ENCODE data around the gene STARD8.
"Not testable (repeated sequence)": the region's sequence is repeated elsewhere in the genome, so short reads cannot be mapped to it uniquely, and the experiment has no call there.

Gene STARD8

GRCh38 chrX:68717663-68718442 lies 70.4 kb downstream of the STARD8 start:
- no peak for DNase-seq (ENCODE audit: low spot score)

GRCh38 chrX:68718443-68718820 lies 71.0 kb downstream of the STARD8 start:
- DNase-seq (ENCODE audit: low spot score): no peak

- DNase-seq (ENCODE audit: low spot score): no peak
Measured at GRCh38 chrX:68719181-68719903, 71.9 kb downstream of the STARD8 start.

DNA sequence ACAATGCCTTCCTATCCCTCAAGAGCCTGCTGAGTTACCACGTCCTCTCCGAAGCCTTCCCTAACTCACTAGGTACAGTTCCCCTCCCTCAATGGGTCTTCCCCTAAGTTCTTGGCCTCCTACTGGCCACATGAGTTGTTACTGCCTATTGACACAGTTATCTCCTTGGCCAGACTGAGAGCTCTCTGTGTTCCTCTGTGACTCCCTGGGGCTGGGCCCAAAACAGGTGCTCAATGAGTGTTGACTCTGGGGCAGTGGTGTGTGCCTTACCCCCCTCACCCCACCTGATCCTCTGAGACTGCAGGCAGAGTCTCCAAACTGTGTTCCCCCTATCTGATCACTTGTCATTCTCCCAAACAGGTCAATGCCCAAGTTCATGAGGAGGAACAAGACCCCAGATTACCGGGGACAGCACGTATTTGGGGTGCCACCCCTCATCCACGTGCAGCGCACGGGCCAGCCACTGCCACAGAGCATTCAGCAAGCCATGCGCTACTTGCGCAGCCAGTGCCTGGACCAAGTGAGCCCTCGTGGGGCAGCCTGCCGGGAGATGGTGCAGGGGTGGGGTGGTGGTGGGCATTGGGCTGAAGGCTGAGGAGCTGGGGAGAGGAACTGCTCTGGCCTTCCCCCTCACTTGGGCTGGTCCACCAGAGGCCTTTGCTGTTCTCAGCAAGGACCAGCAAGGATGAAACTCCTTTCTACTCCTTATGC lies 72.6 kb downstream of the STARD8 start:
- DNase-seq (ENCODE audit: low spot score): no peak

- no peak for DNase-seq (ENCODE audit: low spot score)
Measured at GRCh38 chrX:68720851-68721250, 73.4 kb downstream of the STARD8 start.

DNA sequence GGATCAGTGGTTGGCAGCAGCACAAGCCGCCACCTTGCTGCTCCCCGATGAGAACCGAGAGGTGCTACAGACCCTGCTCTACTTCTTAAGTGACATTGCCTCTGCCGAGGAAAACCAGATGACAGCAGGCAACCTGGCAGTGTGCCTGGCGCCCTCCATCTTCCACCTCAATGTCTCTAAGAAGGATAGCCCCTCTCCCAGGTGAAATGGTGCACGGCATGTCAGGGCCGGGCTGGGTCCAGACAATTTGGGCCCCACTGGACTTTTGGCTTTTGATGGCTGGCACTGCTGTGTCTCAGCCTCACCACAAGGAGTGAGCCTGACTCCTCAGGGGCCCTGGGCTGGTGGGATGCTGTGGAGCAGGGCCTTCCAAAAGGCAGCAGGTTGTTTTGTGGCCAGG lies 74.1 kb downstream of the STARD8 start:
- DNase-seq (ENCODE audit: low spot score): no peak

DNA sequence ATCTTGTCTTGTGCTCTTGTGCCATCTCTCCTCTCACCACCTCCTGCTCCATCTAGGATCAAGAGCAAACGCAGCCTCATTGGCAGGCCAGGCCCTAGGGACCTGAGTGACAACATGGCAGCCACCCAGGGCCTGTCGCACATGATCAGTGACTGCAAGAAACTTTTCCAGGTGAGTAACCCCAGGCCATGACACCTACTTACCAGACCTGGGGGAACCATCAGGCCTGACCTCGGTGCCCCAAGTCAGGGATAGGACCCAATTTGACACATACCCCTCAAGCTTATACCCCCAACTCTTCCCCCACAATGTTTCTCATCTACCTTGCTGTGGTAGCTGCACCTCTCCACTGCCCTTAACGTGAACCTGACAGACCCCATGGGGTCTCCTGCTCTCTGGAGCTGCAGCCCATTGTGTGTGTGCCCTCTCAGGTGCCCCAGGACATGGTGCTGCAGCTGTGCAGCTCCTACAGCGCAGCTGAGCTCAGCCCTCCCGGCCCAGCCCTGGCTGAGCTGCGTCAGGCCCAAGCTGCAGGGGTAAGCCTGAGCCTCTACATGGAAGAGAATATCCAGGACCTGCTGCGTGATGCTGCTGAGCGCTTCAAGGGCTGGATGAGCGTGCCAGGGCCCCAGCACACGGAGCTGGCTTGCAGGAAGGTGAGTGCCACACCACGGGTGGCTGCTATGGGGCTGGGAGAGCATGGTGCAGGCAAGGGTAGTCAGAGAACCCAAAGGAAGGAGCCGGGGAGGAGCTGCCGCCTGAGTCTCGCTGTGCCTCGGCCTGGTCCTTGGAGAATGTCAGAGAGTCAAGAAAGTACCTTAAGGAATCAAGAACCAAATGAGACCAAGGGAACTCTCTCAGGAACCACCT lies 74.8 kb downstream of the STARD8 start:
- DNase-seq (ENCODE audit: low spot score): no peak

- DNase-seq (ENCODE audit: low spot score): no peak
Measured at GRCh38 chrX:68723491-68724155, 76.2 kb downstream of the STARD8 start.

GRCh38 chrX:68724531-68725020 lies 77.1 kb downstream of the STARD8 start:
- no peak for DNase-seq (ENCODE audit: low spot score)

DNA sequence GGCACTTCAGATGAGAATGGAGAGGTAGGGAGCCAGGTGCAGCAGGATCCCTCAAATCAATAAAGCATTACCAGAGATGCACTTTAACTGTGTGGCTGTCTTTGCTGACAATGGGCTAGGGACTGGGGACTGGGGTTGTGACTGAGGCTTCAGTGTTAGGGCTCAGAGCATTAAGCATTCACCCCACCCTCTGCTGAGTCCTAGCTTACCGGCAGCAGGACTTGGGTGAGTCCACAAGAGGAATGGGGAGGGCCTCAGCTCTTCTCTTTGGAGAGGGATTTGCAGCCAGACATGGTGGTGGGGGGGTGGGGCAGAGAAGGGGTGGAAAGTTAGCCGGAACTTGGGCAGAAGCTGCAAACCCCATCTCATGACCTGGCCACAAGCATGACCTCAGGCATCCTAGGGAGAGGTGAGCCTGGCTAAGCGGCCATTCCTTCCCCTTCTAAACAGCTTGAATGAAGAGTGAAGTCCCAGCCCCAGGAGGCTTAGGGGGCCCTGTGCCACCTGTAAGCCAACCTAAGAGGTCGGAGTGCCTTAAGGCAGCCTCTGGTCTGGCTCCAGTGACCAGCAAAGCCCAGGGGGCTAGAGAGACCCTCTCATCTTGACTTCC lies 78.4 kb downstream of the STARD8 start:
- DNase-seq (ENCODE audit: low spot score): no peak

DNA sequence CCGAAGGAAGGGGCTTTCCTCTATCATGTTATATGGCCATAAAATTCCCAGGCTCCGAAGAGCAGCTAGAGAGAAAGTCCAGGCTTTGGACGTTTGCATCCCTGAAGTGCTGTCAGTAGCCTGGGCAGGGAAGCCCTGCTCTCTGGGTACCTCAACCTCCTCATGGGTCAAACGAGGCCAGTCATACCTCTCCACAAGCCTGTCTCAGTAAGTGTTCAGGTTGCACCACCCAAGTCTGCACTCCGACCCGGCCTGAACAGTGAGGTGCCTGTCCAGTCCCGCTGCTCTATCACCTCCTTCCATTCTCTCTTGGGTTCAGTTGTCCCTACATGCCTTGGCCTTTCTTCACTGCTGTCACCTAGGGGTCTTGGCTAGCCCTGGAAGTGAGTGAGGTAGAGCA lies 78.9 kb downstream of the STARD8 start:
- no peak for DNase-seq (ENCODE audit: low spot score)

- no peak for DNase-seq (ENCODE audit: low spot score)
Measured at GRCh38 chrX:68727696-68728095, 80.2 kb downstream of the STARD8 start.

DNA sequence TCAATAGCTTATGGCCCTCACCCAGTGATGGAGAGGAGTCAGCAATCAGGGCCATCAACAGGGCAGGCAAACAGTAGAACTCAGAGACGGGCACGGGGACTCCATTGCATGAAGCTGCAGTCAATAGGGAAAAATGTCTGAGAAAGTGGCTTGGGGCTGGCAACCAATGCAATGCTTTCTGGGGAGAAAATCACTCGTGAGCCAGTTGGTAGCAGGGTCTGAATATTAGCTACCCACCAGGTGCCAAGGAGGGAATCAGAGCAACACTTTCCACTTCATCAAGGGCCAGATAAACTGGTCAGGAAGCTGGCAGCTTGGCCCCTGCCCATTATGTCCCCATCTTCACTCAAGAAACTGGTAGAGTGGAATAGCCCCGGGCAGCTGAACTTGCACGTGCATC lies 80.7 kb downstream of the STARD8 start:
- no peak for DNase-seq (ENCODE audit: low spot score)

GRCh38 chrX:68731254-68731653 lies 83.8 kb downstream of the STARD8 start:
- no peak for DNase-seq (ENCODE audit: low spot score)

DNA sequence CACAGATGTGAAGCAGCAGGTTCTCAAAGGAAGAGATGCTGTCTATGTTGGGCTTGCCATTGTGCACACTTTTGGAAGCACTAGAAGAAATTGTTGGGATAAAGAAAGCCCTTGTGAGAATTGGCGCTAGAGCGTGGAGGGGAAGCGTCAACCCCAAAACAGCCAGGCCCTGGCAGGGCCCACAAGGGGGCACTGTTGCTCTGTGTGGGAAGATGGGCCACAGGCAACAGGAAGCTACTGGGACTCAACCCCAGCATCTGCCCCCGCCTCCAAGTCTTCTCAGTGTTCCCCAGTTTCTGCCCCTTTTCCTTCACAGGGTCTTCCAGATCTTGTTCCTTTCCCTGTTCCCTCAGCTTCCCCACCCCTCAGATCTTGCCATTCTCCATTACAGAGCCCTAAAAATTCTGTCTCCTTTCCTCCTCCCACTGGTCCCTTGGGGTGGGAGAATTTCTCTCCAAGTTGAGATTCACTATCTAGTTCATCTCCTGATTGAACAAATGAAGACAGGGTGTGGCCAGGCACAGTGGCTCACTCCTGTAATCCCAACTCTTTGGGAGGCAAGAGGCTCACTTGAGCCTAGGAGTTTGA lies 85.5 kb downstream of the STARD8 start:
- DNase-seq (ENCODE audit: low spot score): peak; percentile 50

GRCh38 chrX:68735266-68735665 lies 87.8 kb downstream of the STARD8 start:
- DNase-seq (ENCODE audit: low spot score): no peak

DNA sequence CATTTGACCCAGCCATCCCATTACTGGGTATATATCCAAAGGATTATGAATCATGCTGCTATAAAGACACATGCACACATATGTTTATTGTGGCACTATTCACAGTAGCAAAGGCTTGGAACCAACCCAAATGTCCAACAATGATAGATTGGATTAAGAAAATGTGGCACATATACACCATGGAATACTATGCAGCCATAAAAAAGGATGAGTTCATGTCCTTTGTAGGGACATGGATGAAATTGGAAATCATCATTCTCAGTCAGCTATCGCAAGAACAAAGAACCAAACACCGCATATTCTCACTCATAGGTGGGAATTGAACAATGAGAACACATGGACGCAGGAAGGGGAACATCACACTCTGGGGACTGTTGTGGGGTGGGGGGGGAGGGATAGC lies 94.4 kb downstream of the STARD8 start:
- not testable (repeated sequence) for DNase-seq (ENCODE audit: low spot score)

DNA sequence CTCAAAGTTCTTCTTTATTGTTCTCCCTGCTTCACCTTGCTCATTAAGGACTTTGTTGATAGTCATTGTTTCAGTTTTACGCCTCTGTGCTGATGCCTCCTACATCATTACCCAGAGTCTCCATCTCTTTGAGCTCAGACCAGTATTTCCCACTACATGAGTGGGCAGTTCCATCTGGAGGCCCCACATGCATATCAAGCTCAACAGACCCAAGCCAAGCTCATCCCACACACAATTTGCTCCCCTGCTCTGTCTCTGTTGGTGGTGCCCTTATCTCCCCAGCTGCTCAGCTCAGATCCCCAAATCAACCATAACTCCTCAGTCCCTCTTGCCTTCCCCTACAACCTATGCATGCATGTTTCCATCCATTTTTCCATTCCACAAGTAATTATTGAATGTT lies 96.3 kb downstream of the STARD8 start:
- no peak for DNase-seq (ENCODE audit: low spot score)

GRCh38 chrX:68746988-68747387 lies 99.5 kb downstream of the STARD8 start:
- no peak for DNase-seq (ENCODE audit: low spot score)

DNA sequence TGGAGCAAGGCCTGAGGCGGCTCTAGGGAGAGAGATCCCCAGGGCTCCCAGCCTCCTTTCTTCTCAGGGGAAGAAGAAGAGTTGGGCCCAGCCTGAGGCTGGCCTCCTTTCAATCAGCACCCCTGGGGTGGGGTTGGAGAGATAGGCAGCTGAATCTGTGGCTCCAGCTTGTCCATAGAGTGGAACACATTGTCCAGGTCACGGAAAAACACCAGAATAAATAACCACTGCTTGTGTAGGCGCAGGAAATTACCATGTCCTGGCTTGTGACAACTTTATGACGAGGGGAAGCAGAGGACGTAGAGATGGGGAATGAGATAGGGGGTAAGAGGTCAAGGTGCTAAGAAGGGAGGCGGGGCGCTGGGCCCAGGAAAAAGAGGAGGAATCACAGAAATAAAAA lies 100.6 kb downstream of the STARD8 start:
- DNase-seq (ENCODE audit: low spot score): no peak

- no peak for DNase-seq (ENCODE audit: low spot score)
Measured at GRCh38 chrX:68749426-68749825, 102.0 kb downstream of the STARD8 start.

Measured in kidney tubule cell (primary cell).